Neural progenitor cell (in vitro differentiated cells): ENCODE measurements around the gene SF3B6. TPM values are rescaled to one million over a fixed set of nuclear protein-coding genes. Genes with fewer than 3 reads are reported as not detected.
"Not testable (repeated sequence)": the region's sequence is repeated elsewhere in the genome, so short reads cannot be mapped to it uniquely, and the experiment has no call there.

ENCODE experiments used
- DNase-seq: peaks from one replicate; pipeline ENCODE4 v3.0.0-alpha.2; 2016; ENCODE audit warnings: low spot score
- H2AFZ ChIP-seq: fragments of 200-600 bp; sonication (generic); replicated peaks from 2 replicates; pipeline ENCODE4 v1.6.1; 2016; ENCODE audit warnings: antibody characterized with exemption
- H3F3A ChIP-seq: fragments of 200-600 bp; sonication (generic); 2 replicates; pipeline ENCODE4 v1.6.1; 2016; ENCODE audit warnings: antibody characterized with exemption, low read depth
- H3K27ac ChIP-seq: fragments of 200-600 bp; sonication (generic); 2 replicates; pipeline ENCODE4 v1.5.1; 2016; ENCODE audit warnings: mild to moderate bottlenecking
- H3K27me3 ChIP-seq: fragments of 200-600 bp; sonication (generic); 2 replicates; pipeline ENCODE4 v1.6.1; 2016; ENCODE audit warnings: mild to moderate bottlenecking, moderate library complexity
- H3K36me3 ChIP-seq: fragments of 200-600 bp; sonication (generic); 2 replicates; pipeline ENCODE4 v1.5.1; 2016
- H3K4me1 ChIP-seq: fragments of 200-600 bp; sonication (generic); 2 replicates; pipeline ENCODE4 v1.6.1; 2016; ENCODE audit warnings: mixed run types
- H3K4me2 ChIP-seq: fragments of 200-600 bp; sonication (generic); 2 replicates; pipeline ENCODE4 v1.6.1; 2016
- H3K4me3 ChIP-seq: fragments of 200-600 bp; sonication (generic); 2 replicates; pipeline ENCODE4 v1.5.1; 2016
- H3K79me2 ChIP-seq: fragments of 200-600 bp; sonication (generic); 2 replicates; pipeline ENCODE4 v1.6.1; 2016; ENCODE audit warnings: low read depth
- H3K9ac ChIP-seq: fragments of 200-600 bp; sonication (generic); 2 replicates; pipeline ENCODE4 v1.6.1; 2016
- H3K9me3 ChIP-seq: fragments of 200-600 bp; sonication (generic); 2 replicates; pipeline ENCODE4 v1.5.1; 2016; ENCODE audit warnings: low read depth
- H4K20me1 ChIP-seq: fragments of 200-600 bp; sonication (generic); 2 replicates; pipeline ENCODE4 v1.6.1; 2016; ENCODE audit warnings: low read depth
- H3K27ac Mint-ChIP-seq: 3 replicates; pipeline ENCODE4 v1.8.0; 2021; ENCODE audit warnings: mixed read lengths
- H3K27me3 Mint-ChIP-seq: 2 replicates; pipeline ENCODE4 v1.8.0; 2022; ENCODE audit warnings: low read depth, mild to moderate bottlenecking, inconsistent platforms, moderate library complexity, mixed read lengths; ENCODE audit not compliant: insufficient read depth
- H3K36me3 Mint-ChIP-seq: 3 replicates; pipeline ENCODE4 v1.8.0; 2021; ENCODE audit warnings: mixed read lengths
- H3K4me1 Mint-ChIP-seq: 3 replicates; pipeline ENCODE4 v1.8.0; 2021; ENCODE audit warnings: mixed read lengths
- H3K4me3 Mint-ChIP-seq: 3 replicates; pipeline ENCODE4 v1.8.0; 2021; ENCODE audit warnings: mild to moderate bottlenecking, moderate library complexity, mixed read lengths
- H3K9me3 Mint-ChIP-seq: 3 replicates; pipeline ENCODE4 v1.8.0; 2020; ENCODE audit warnings: mixed read lengths
- EZH2 ChIP-seq: fragments of 200-600 bp; sonication (generic); IDR thresholded peaks from 2 replicates; pipeline ENCODE4 v1.6.1; 2017; ENCODE audit warnings: antibody characterized with exemption, mild to moderate bottlenecking, moderate library complexity
- EZH2phosphoT487 ChIP-seq: fragments of 200-600 bp; sonication (generic); IDR thresholded peaks from 2 replicates; pipeline ENCODE4 v1.6.1; 2017; ENCODE audit warnings: antibody characterized with exemption
- total RNA-seq: library from RNA; depleted of rRNA; stranded (reverse); fragments of >200 nt; gene quantifications from 2 replicates; pipeline ENCODE4 v1.2.3, GENCODE V29; 2015; ENCODE audit warnings: low replicate concordance
- TF ChIP-seq, protein P1 (sequence below): fragments of 200-600 bp; sonication (generic); IDR thresholded peaks from 2 replicates; pipeline ENCODE4 v1.5.1; 2017; ENCODE audit warnings: antibody characterized with exemption, mild to moderate bottlenecking

Gene SF3B6
- total RNA-seq, 1 donor from 2014 or later, result 329 TPM

GRCh38 chr2:24110660-24111303 lies 34.7 kb upstream of the SF3B6 start:
- Histone ChIP-seq H4K20me1 (no peaks in the 10 kb centered on the region), H3K36me3 (no peaks in the 10 kb centered on the region), H3K9me3 (no peaks in the 10 kb centered on the region), H3K79me2 (no peaks in the 10 kb centered on the region), H3K27me3 (no peaks in the 10 kb centered on the region), H3K9ac (no peak overlapping the region), H2AFZ (no peak overlapping the region), H3K27ac (no peak overlapping the region), H3K4me1 (no peaks in the 10 kb centered on the region), H3F3A (no peaks in the 10 kb centered on the region), H3K4me3 (no peak overlapping the region), H3K4me2 (no peak overlapping the region)
- H3K27ac Mint-ChIP-seq, result no peak overlapping the region
- peaks cover 11% of the 10 kb centered on the region for H3K27me3 Mint-ChIP-seq
- H3K9me3 Mint-ChIP-seq, result peaks cover 35% of the 10 kb centered on the region
- no peaks in the 10 kb centered on the region for H3K4me1 Mint-ChIP-seq
- TF ChIP-seq EZH2, result no peak
- no peak for TF ChIP-seq EZH2phosphoT487
- TF ChIP-seq, protein P1, sequence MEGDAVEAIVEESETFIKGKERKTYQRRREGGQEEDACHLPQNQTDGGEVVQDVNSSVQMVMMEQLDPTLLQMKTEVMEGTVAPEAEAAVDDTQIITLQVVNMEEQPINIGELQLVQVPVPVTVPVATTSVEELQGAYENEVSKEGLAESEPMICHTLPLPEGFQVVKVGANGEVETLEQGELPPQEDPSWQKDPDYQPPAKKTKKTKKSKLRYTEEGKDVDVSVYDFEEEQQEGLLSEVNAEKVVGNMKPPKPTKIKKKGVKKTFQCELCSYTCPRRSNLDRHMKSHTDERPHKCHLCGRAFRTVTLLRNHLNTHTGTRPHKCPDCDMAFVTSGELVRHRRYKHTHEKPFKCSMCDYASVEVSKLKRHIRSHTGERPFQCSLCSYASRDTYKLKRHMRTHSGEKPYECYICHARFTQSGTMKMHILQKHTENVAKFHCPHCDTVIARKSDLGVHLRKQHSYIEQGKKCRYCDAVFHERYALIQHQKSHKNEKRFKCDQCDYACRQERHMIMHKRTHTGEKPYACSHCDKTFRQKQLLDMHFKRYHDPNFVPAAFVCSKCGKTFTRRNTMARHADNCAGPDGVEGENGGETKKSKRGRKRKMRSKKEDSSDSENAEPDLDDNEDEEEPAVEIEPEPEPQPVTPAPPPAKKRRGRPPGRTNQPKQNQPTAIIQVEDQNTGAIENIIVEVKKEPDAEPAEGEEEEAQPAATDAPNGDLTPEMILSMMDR, result no peak
- no peak overlapping the region for H3K4me3 Mint-ChIP-seq
- peaks cover 2% of the 10 kb centered on the region for H3K36me3 Mint-ChIP-seq
- DNase-seq, result no peak

DNA sequence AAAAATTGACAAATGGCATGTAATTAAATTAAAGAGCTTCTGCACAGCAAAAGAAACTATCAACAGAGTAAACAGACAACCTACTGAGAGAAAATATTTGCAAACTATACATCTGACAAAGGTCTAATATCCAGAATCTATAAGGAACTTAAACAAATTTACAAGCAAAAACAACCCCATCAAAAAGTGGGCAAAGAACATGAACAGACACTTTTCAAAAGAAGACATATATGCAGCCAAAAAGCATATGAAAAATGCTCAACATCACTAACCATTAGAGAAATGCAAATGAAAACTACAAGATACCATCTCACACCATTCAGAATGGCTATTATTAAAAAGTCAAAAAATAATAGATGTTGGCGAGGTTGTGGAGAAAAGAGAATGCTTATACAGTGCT lies 33.3 kb upstream of the SF3B6 start:
- H3K27ac ChIP-seq, H3K79me2 ChIP-seq: not testable (repeated sequence)

GRCh38 chr2:24107336-24107735 lies 31.2 kb upstream of the SF3B6 start:
- no peak overlapping the region for H3K27ac ChIP-seq
- no peak for DNase-seq
- peaks cover 9% of the 10 kb centered on the region for H3K27me3 Mint-ChIP-seq
- peaks cover 2% of the 10 kb centered on the region for H3K36me3 Mint-ChIP-seq
- H3K4me1 ChIP-seq, result no peaks in the 10 kb centered on the region
- H3K9me3 Mint-ChIP-seq, result peaks cover 35% of the 10 kb centered on the region
- no peak overlapping the region for H3K9ac ChIP-seq
- no peak overlapping the region for H3K4me2 ChIP-seq
- H3K4me1 Mint-ChIP-seq, result no peaks in the 10 kb centered on the region
- no peaks in the 10 kb centered on the region for H3F3A ChIP-seq
- TF ChIP-seq EZH2 (no peak), EZH2phosphoT487 (no peak)
- TF ChIP-seq, protein P1, result no peak
- H3K9me3 ChIP-seq, result no peaks in the 10 kb centered on the region
- no peak overlapping the region for H2AFZ ChIP-seq
- H3K36me3 ChIP-seq, result no peaks in the 10 kb centered on the region
- H4K20me1 ChIP-seq, result no peaks in the 10 kb centered on the region
- H3K4me3 ChIP-seq, result no peak overlapping the region
- no peak overlapping the region for H3K27ac Mint-ChIP-seq
- H3K4me3 Mint-ChIP-seq, result no peak overlapping the region
- no peaks in the 10 kb centered on the region for H3K79me2 ChIP-seq
- H3K27me3 ChIP-seq, result no peaks in the 10 kb centered on the region

More for the DNA sequence above, 33.3 kb upstream of the SF3B6 start:
- H3K4me3 ChIP-seq, H3K9ac ChIP-seq, DNase-seq, H3K36me3 ChIP-seq, H3F3A ChIP-seq, H3K27ac Mint-ChIP-seq, H3K4me3 Mint-ChIP-seq, H3K27me3 ChIP-seq, H3K36me3 Mint-ChIP-seq, H3K9me3 ChIP-seq, H2AFZ ChIP-seq, H4K20me1 ChIP-seq, H3K4me1 Mint-ChIP-seq, H3K4me1 ChIP-seq, H3K4me2 ChIP-seq: not testable (repeated sequence)
- H3K9me3 Mint-ChIP-seq, result peaks cover 32% of the 10 kb centered on the region
- peaks cover 11% of the 10 kb centered on the region for H3K27me3 Mint-ChIP-seq

DNA sequence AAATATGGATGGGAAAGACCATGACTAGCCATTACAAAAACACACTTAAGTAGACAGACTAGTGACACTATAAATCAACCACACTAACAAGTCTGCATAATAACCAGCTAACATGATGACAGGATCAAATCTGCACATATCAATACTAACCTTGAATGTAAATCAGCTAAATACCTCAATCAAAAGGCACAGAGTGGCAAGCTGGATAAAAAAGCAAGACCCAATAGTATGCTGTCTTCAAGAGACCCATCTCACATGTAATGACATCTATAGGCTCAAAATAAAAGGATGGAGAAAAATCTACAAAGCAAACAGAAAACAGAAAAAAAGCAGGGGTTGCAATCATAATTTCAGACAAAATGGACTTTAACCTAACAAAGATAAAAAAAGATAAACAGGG lies 30.7 kb upstream of the SF3B6 start:
- no peaks in the 10 kb centered on the region for H3K9me3 ChIP-seq
- H3K4me1 ChIP-seq, result no peaks in the 10 kb centered on the region
- no peak overlapping the region for H3K4me3 ChIP-seq
- H4K20me1 ChIP-seq, result no peaks in the 10 kb centered on the region
- no peak overlapping the region for H3K9ac ChIP-seq
- no peak overlapping the region for H3K27ac ChIP-seq
- no peaks in the 10 kb centered on the region for H3F3A ChIP-seq
- TF ChIP-seq EZH2 (no peak), EZH2phosphoT487 (no peak)
- TF ChIP-seq, protein P1, result no peak
- Mint-ChIP-seq H3K4me3 (no peak overlapping the region), H3K4me1 (no peaks in the 10 kb centered on the region), H3K36me3 (peaks cover 2% of the 10 kb centered on the region), H3K27me3 (peaks cover 9% of the 10 kb centered on the region), H3K27ac (no peak overlapping the region), H3K9me3 (peaks cover 35% of the 10 kb centered on the region)
- no peak overlapping the region for H3K4me2 ChIP-seq
- DNase-seq, result no peak
- no peaks in the 10 kb centered on the region for H3K27me3 ChIP-seq
- H3K79me2 ChIP-seq, result no peaks in the 10 kb centered on the region
- H2AFZ ChIP-seq, result no peak overlapping the region
- H3K36me3 ChIP-seq, result no peaks in the 10 kb centered on the region
